ENCODE measurements around the gene KCTD3. TPM values are rescaled to one million over a fixed set of nuclear protein-coding genes. Genes with fewer than 3 reads are reported as not detected.

The KCTD3 gene
- total and polyA plus RNA-seq, 2 of the 13 experiments (the other 11 are each of a cell fraction or from before 2014, with no cell fraction given): 49.8 to 68.1 TPM

DNA sequence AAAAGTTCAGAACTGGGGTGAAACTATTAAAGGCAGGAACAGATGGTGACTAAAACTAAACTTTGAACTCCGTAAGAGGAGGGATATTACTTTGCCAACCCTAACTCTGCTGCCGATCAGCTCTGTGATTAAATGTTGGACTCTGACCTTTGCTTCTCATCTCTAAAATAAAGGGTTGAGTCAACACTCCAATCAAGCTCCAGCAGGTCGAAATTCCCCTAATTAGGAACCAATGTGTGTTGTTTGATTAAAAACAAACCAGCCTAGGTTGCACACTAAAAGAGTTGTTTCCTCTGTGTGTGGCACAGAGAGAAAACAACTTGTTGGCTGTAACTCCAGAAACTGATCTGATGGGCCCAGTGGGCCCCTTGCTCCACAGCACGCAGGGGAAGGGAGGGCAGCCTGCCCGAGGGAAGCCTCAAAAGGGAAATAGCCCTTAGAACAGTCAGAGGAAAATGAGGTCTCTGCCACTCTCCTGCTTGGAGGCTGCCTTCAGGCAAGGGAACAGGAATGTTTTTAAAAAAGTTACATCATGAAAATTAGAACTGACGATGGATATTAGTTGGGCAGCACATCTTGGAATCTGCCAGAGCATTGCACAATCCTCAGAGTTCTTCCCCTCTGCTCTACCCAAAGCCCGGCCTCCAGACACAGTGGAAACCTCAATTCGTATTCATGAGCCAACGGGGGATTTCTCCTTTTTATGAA is 69.3 kb downstream of the KCTD3 start (continued):
- TF ChIP-seq ZNF253 (CRISPR knock-in tag; IDR thresholded peaks at IDR 0.05; ENCODE audit: borderline replicate concordance) (no peak), ZNF180 (CRISPR knock-in tag; IDR thresholded peaks at IDR 0.05; ENCODE audit: borderline replicate concordance, low read depth) (no peak), ZBTB42 (CRISPR knock-in tag; IDR thresholded peaks at IDR 0.05) (no peak), ZNF431 (CRISPR knock-in tag; IDR thresholded peaks at IDR 0.05; ENCODE audit: borderline replicate concordance, low read depth) (no peak)
- TF ChIP-seq, protein P1, sequence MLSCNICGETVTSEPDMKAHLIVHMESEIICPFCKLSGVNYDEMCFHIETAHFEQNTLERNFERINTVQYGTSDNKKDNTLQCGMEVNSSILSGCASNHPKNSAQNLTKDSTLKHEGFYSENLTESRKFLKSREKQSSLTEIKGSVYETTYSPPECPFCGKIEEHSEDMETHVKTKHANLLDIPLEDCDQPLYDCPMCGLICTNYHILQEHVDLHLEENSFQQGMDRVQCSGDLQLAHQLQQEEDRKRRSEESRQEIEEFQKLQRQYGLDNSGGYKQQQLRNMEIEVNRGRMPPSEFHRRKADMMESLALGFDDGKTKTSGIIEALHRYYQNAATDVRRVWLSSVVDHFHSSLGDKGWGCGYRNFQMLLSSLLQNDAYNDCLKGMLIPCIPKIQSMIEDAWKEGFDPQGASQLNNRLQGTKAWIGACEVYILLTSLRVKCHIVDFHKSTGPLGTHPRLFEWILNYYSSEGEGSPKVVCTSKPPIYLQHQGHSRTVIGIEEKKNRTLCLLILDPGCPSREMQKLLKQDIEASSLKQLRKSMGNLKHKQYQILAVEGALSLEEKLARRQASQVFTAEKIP (CRISPR knock-in tag; IDR thresholded peaks at IDR 0.05; ENCODE audit: borderline replicate concordance): no peak
- TF ChIP-seq, protein P2, sequence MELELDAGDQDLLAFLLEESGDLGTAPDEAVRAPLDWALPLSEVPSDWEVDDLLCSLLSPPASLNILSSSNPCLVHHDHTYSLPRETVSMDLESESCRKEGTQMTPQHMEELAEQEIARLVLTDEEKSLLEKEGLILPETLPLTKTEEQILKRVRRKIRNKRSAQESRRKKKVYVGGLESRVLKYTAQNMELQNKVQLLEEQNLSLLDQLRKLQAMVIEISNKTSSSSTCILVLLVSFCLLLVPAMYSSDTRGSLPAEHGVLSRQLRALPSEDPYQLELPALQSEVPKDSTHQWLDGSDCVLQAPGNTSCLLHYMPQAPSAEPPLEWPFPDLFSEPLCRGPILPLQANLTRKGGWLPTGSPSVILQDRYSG (CRISPR knock-in tag; IDR thresholded peaks at IDR 0.05): no peak
- TF ChIP-seq, protein P3, sequence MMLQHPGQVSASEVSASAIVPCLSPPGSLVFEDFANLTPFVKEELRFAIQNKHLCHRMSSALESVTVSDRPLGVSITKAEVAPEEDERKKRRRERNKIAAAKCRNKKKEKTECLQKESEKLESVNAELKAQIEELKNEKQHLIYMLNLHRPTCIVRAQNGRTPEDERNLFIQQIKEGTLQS (CRISPR knock-in tag; IDR thresholded peaks at IDR 0.05): no peak
- TF ChIP-seq, protein P4, sequence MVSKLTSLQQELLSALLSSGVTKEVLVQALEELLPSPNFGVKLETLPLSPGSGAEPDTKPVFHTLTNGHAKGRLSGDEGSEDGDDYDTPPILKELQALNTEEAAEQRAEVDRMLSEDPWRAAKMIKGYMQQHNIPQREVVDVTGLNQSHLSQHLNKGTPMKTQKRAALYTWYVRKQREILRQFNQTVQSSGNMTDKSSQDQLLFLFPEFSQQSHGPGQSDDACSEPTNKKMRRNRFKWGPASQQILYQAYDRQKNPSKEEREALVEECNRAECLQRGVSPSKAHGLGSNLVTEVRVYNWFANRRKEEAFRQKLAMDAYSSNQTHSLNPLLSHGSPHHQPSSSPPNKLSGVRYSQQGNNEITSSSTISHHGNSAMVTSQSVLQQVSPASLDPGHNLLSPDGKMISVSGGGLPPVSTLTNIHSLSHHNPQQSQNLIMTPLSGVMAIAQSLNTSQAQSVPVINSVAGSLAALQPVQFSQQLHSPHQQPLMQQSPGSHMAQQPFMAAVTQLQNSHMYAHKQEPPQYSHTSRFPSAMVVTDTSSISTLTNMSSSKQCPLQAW (CRISPR knock-in tag; IDR thresholded peaks at IDR 0.05): 0 out of 2 replicates have a peak, but pooled peaks have one; percentile 37
- TF ChIP-seq, protein P5, sequence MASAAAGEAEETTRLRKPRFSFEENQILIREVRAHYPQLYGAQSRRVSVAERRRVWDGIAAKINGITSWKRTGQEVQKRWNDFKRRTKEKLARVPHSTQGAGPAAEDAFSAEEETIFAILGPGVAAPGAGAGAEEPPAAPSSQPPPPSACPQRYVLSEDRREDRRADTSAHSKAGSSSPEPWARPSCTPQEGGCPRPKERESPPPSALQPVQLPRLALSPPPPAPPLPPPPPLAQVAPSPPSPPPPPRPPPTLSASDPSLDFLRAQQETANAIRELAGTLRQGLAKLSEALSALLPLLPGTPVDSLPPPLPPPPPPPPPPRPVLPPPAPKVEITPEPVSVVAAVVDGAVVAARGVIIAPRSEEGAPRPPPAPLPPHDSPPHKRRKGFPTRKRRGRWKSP (CRISPR knock-in tag; IDR thresholded peaks at IDR 0.05): peak; percentile 32; the same call in 1 of the 2 replicates
- TF ChIP-seq, protein P6, sequence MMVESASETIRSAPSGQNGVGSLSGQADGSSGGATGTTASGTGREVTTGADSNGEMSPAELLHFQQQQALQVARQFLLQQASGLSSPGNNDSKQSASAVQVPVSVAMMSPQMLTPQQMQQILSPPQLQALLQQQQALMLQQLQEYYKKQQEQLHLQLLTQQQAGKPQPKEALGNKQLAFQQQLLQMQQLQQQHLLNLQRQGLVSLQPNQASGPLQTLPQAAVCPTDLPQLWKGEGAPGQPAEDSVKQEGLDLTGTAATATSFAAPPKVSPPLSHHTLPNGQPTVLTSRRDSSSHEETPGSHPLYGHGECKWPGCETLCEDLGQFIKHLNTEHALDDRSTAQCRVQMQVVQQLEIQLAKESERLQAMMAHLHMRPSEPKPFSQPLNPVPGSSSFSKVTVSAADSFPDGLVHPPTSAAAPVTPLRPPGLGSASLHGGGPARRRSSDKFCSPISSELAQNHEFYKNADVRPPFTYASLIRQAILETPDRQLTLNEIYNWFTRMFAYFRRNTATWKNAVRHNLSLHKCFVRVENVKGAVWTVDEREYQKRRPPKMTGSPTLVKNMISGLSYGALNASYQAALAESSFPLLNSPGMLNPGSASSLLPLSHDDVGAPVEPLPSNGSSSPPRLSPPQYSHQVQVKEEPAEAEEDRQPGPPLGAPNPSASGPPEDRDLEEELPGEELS (CRISPR knock-in tag; IDR thresholded peaks at IDR 0.05): peak; percentile 15; the same call in 1 of the 2 replicates

Measured in HepG2 (cell line).